HG03342 (cell line): ENCODE measurements around the gene MRPL2.

Experiments used
- ATAC-seq: cut with Tn5 transposase; IDR thresholded peaks from one replicate; pipeline ENCODE4 v1.9.1; 2021; ENCODE audit warnings: mild to moderate bottlenecking, moderate library complexity; ENCODE audit not compliant: unreplicated experiment

Gene MRPL2

GRCh38 chr6:43021270-43022047 lies 37.8 kb downstream of the MRPL2 start, which contains the start of gene RRP36:
TSS of gene RRP36 (plus strand) at chr6:43021623. CDS start at chr6:43021655, 32 bp downstream.
- ATAC-seq = peak; percentile 79

- ATAC-seq = no peak
Measured at GRCh38 chr6:43020847-43021246, 38.4 kb downstream of the MRPL2 start.

GRCh38 chr6:43020052-43020705 lies 39.1 kb downstream of the MRPL2 start:
- no peak for ATAC-seq

- no peak for ATAC-seq
Measured at GRCh38 chr6:43019152-43019551, 40.1 kb downstream of the MRPL2 start.

GRCh38 chr6:43016943-43017334 lies 42.3 kb downstream of the MRPL2 start:
- ATAC-seq = no peak

GRCh38 chr6:43016176-43016942 lies 42.9 kb downstream of the MRPL2 start:
- ATAC-seq = no peak

- no peak for ATAC-seq
Measured at GRCh38 chr6:43014434-43014909, 44.8 kb downstream of the MRPL2 start.

- peak; percentile 92 for ATAC-seq
Measured at GRCh38 chr6:43013843-43014433, 45.3 kb downstream of the MRPL2 start, which contains the start of the genes KLHDC3 and MEA1. TSS of gene KLHDC3 (plus strand) at chr6:43014249. CDS start at chr6:43017193, 2,944 bp downstream. TSS of gene MEA1 (minus strand) at chr6:43013946. CDS start at chr6:43013813, 133 bp downstream.

- ATAC-seq = peak; percentile 12
Measured at GRCh38 chr6:43013097-43013842, 46.0 kb downstream of the MRPL2 start.

- ATAC-seq = no peak
Measured at GRCh38 chr6:43012364-43012763, 46.9 kb downstream of the MRPL2 start.

- ATAC-seq = no peak
Measured at GRCh38 chr6:43011207-43011606, 48.0 kb downstream of the MRPL2 start.

GRCh38 chr6:43009124-43009523 lies 50.1 kb downstream of the MRPL2 start:
- ATAC-seq = no peak

GRCh38 chr6:43007126-43007525 lies 52.1 kb downstream of the MRPL2 start:
- ATAC-seq = no peak

GRCh38 chr6:43006251-43006650 lies 53.0 kb downstream of the MRPL2 start:
- no peak for ATAC-seq

GRCh38 chr6:43005844-43006243 lies 53.4 kb downstream of the MRPL2 start:
- ATAC-seq = no peak
